HG02884 (cell line): ENCODE measurements around the gene SF3B3.
"Not testable (repeated sequence)": the region's sequence is repeated elsewhere in the genome, so short reads cannot be mapped to it uniquely, and the experiment has no call there.

Experiments used
- ATAC-seq: cut with Tn5 transposase; IDR thresholded peaks from one replicate; pipeline ENCODE4 v1.9.1; 2021; ENCODE audit warnings: mild to moderate bottlenecking, moderate library complexity; ENCODE audit not compliant: unreplicated experiment

SF3B3 gene

GRCh38 chr16:70510216-70510615 is 13.4 kb upstream of the SF3B3 start:
- ATAC-seq: no peak

GRCh38 chr16:70511833-70512232 is 11.8 kb upstream of the SF3B3 start:
- no peak for ATAC-seq

- ATAC-seq: no peak
Measured at GRCh38 chr16:70512456-70512855, 11.2 kb upstream of the SF3B3 start.

- ATAC-seq: no peak
Measured at GRCh38 chr16:70520612-70521297, 2.9 kb upstream of the SF3B3 start.

GRCh38 chr16:70522216-70523075 is 1.2 kb upstream of the SF3B3 start:
- no peak for ATAC-seq

- no peak for ATAC-seq
Measured at GRCh38 chr16:70523076-70523742, 407 bp upstream of the SF3B3 start, which contains the start of gene COG4. TSS of gene COG4 (minus strand) at chr16:70523554. CDS start at chr16:70523543, 11 bp downstream.

GRCh38 chr16:70524399-70524825 is 796 bp downstream of the SF3B3 start:
- not testable (repeated sequence) for ATAC-seq

- ATAC-seq: no peak
Measured at GRCh38 chr16:70526403-70526802, 2.8 kb downstream of the SF3B3 start.

- no peak for ATAC-seq
Measured at GRCh38 chr16:70527315-70527996, 3.8 kb downstream of the SF3B3 start.

GRCh38 chr16:70529051-70529777 is 5.6 kb downstream of the SF3B3 start:
- ATAC-seq: no peak

- ATAC-seq: not testable (repeated sequence)
Measured at GRCh38 chr16:70529954-70530353, 6.3 kb downstream of the SF3B3 start.

- no peak for ATAC-seq
Measured at GRCh38 chr16:70534971-70535370, 11.4 kb downstream of the SF3B3 start.

GRCh38 chr16:70540994-70541393 is 17.4 kb downstream of the SF3B3 start:
- no peak for ATAC-seq

- no peak for ATAC-seq
Measured at GRCh38 chr16:70544548-70544947, 20.9 kb downstream of the SF3B3 start.

- no peak for ATAC-seq
Measured at GRCh38 chr16:70548936-70549335, 25.3 kb downstream of the SF3B3 start.

GRCh38 chr16:70550082-70550481 is 26.5 kb downstream of the SF3B3 start:
- no peak for ATAC-seq

GRCh38 chr16:70551788-70552187 is 28.2 kb downstream of the SF3B3 start:
- no peak for ATAC-seq

- ATAC-seq: no peak
Measured at GRCh38 chr16:70552675-70553074, 29.1 kb downstream of the SF3B3 start.

GRCh38 chr16:70553645-70554044 is 30.0 kb downstream of the SF3B3 start:
- no peak for ATAC-seq

- ATAC-seq: no peak
Measured at GRCh38 chr16:70556063-70556462, 32.4 kb downstream of the SF3B3 start.
